Measurements from ENCODE around the gene EXOC3L4. TPM values are rescaled to one million over a fixed set of nuclear protein-coding genes. Genes with fewer than 3 reads are reported as not detected.
A peak's percentile ranks its signal among the peaks of the same experiment; 100 is the strongest.

The EXOC3L4 gene
- polyA plus RNA-seq, 2 of the 4 experiments (the other 2 are of a cell fraction) = 1.5 to 4.3 TPM

- H3K4me1 ChIP-seq = peaks cover 89% of the 10 kb centered on the region
- ATAC-seq = 0 out of 6 replicates have a peak, but pooled peaks of 1 of the 2 experiments have one; percentile 0
Observed at GRCh38 chr14:103110681-103111231, 16.2 kb downstream of the EXOC3L4 start.

GRCh38 chr14:103111232-103111868 lies 16.8 kb downstream of the EXOC3L4 start:
- Histone ChIP-seq H3K4me3 (peak overlapping the region; percentile 27; the same call in 2 of the 3 replicates), H3K4me2 (peak overlapping the region; percentile 85), H3K27ac (peak overlapping the region; percentile 86 to 98), H3K4me1 (peaks cover 91% of the 10 kb centered on the region), H3K9me3 (no peaks in the 10 kb centered on the region)
- no peak for FAIRE-seq
- WGBS (ENCODE audit: missing lambda C conversion rate) = 0% methylated on average over 3 of the region's 6 CpGs
- peak in 1 of 2 experiments; percentile 92 for DNase-seq (ENCODE audit: low read depth in 1 of 2, low spot score in 1 of 2)
- POLR2A ChIA-PET = no interaction called here
- peak; percentile 2 to 50; a peak in 3 of 6 replicates for ATAC-seq
- CTCF ChIA-PET = interaction anchor here (1.1 to 3.7 kb wide), 6 partner anchors 8 to 180 kb away, joined by 3 to 13 read pairs (median 4); partner anchors contain the start of gene TNFAIP2
- TF ChIP-seq POLR2AphosphoS2 (conservative IDR thresholded peaks at IDR 0.05; ENCODE audit: low read length) (no peak), HEYL (CRISPR knock-in tag; IDR thresholded peaks at IDR 0.05) (no peak), KDM1A (IDR thresholded peaks at IDR 0.05; ENCODE audit: low read depth) (no peak), E2F6 (IDR thresholded peaks at IDR 0.05; ENCODE audit: borderline replicate concordance, low read depth) (no peak), EHMT2 (IDR thresholded peaks at IDR 0.05; ENCODE audit: low read depth) (no peak), RFX5 (IDR thresholded peaks at IDR 0.05) (no peak), RAD21 (conservative IDR thresholded peaks at IDR 0.05 in 1 of 2, IDR thresholded peaks at IDR 0.05 in 1 of 2) (no peak; a peak in 1 of 5 replicates), FOSL2 (IDR thresholded peaks at IDR 0.05) (no peak), FOSL2 (CRISPR knock-in tag; IDR thresholded peaks at IDR 0.05) (no peak), REST (IDR thresholded peaks at IDR 0.05) (no peak), EHF (CRISPR knock-in tag; IDR thresholded peaks at IDR 0.05) (peak; percentile 79; the same call in 1 of the 2 replicates), MAFK (IDR thresholded peaks at IDR 0.05; ENCODE audit: partially characterized antibody) (no peak), NPAS2 (CRISPR knock-in tag; IDR thresholded peaks at IDR 0.05; ENCODE audit: borderline replicate concordance) (no peak), ZNF302 (CRISPR knock-in tag; IDR thresholded peaks at IDR 0.05) (no peak), SMC3 (IDR thresholded peaks at IDR 0.05) (0 out of 3 replicates have a peak, but pooled peaks have one; percentile 6)

More at GRCh38 chr14:103110681-103111231, 16.2 kb downstream of the EXOC3L4 start:
- no peaks in the 10 kb centered on the region for H3K9me3 ChIP-seq
- H3K27ac ChIP-seq = peak overlapping the region; percentile 86 to 98
- peak overlapping the region; percentile 85 for H3K4me2 ChIP-seq
- ChIA-PET POLR2A (interaction anchor here (0.7 to 2.3 kb wide), 2 partner anchors 12 to 223 kb away, joined by 3 to 11 read pairs; partner anchors contain the start of genes EIF5 and TNFAIP2), CTCF (interaction anchor here (0.8 to 3.7 kb wide), 9 partner anchors 7 to 181 kb away, joined by 3 to 13 read pairs (median 4); partner anchors contain the start of gene TNFAIP2)
- peak overlapping the region; percentile 27; the same call in 2 of the 3 replicates for H3K4me3 ChIP-seq
- TF ChIP-seq BHLHE40 (IDR thresholded peaks at IDR 0.05; ENCODE audit: low read depth, low read length) = no peak
- no peak for TF ChIP-seq REST (IDR thresholded peaks at IDR 0.05)
- TF ChIP-seq EHF (CRISPR knock-in tag; IDR thresholded peaks at IDR 0.05) = no peak
- no peak for TF ChIP-seq EP300 (IDR thresholded peaks at IDR 0.05)
- no peak for TF ChIP-seq GATA3 (IDR thresholded peaks at IDR 0.05; ENCODE audit: borderline replicate concordance)
- TF ChIP-seq TFCP2L1 (CRISPR knock-in tag; IDR thresholded peaks at IDR 0.05) = no peak
- no peak for TF ChIP-seq HEYL (CRISPR knock-in tag; IDR thresholded peaks at IDR 0.05)
- TF ChIP-seq ATOH8 (CRISPR knock-in tag; IDR thresholded peaks at IDR 0.05; ENCODE audit: low read depth) = no peak
- no peak for TF ChIP-seq NFE2L2 (conservative IDR thresholded peaks at IDR 0.05; ENCODE audit: low read length)
- TF ChIP-seq KDM1A (IDR thresholded peaks at IDR 0.05; ENCODE audit: low read depth) = no peak
- no peak for TF ChIP-seq RCOR1 (IDR thresholded peaks at IDR 0.05; ENCODE audit: low read depth, low read length)
- no peak for TF ChIP-seq FOSL2 (IDR thresholded peaks at IDR 0.05)
- TF ChIP-seq FOSL2 (CRISPR knock-in tag; IDR thresholded peaks at IDR 0.05) = no peak
- no peak for TF ChIP-seq POLR2A (IDR thresholded peaks at IDR 0.05; ENCODE audit: low read length)
- no peak for DNase-seq (ENCODE audit: low read depth in 1 of 2, low spot score in 1 of 2)
- FAIRE-seq = no peak
- 17% methylated on average over 13 of the region's 14 CpGs for WGBS (ENCODE audit: missing lambda C conversion rate)
